Activated B cell treated with CpG ODN at 0.5 μM for 24 hours (primary cell): ENCODE measurements around the gene PRODH2. TPM values are rescaled to one million over a fixed set of nuclear protein-coding genes. Genes with fewer than 3 reads are reported as not detected.

Experiments used
- ATAC-seq: fragments of 200-7000 bp; cut with Tn5 transposase; one replicate; pipeline ENCODE4 v1.10.0; 2021; ENCODE audit warnings: low read depth, mild to moderate bottlenecking, moderate library complexity
- CTCF ChIA-PET: fragments of 350-600 bp; sonication (Branson Sonifier 250); formaldehyde crosslinking; loops from one replicate; lab custom pipeline; 2021; ENCODE audit warnings: antibody characterized with exemption; lab: Charles Lee
- POLR2A ChIA-PET: fragments of 350-600 bp; sonication (Branson Sonifier 250); formaldehyde crosslinking; loops from one replicate; lab custom pipeline; 2021; ENCODE audit warnings: antibody characterized with exemption; lab: Charles Lee
- DNase-seq: peaks from one replicate; pipeline ENCODE4 v3.0.0; 2022
- H3K27ac Mint-ChIP-seq: one replicate; pipeline ENCODE4 v1.8.0; 2020; ENCODE audit warnings: mixed read lengths
- H3K27me3 Mint-ChIP-seq: one replicate; pipeline ENCODE4 v1.8.0; 2021; ENCODE audit warnings: mixed read lengths
- H3K36me3 Mint-ChIP-seq: one replicate; pipeline ENCODE4 v1.8.0; 2021; ENCODE audit warnings: low read depth, mixed read lengths
- H3K4me1 Mint-ChIP-seq: one replicate; pipeline ENCODE4 v1.8.0; 2021; ENCODE audit warnings: mixed read lengths
- H3K4me3 Mint-ChIP-seq: one replicate; pipeline ENCODE4 v1.8.0; 2020; ENCODE audit warnings: mild to moderate bottlenecking, mixed read lengths
- H3K9me3 Mint-ChIP-seq: one replicate; pipeline ENCODE4 v1.8.0; 2020; ENCODE audit warnings: mixed read lengths
- intact Hi-C: fragments of 100-400 bp; cut with micrococcal nuclease; formaldehyde crosslinking; loops from one replicate; pipeline ENCODE4 v1.15.1; 2024
- total RNA-seq: library from RNA; stranded (reverse); gene quantifications from 2 replicates; pipeline ENCODE4 v1.2.3, GENCODE V29; 2022
- TF ChIP-seq, protein P1 (sequence below): fragments of 200-600 bp; IDR thresholded peaks from one replicate; pipeline ENCODE4 v1.8.0; 2022; ENCODE audit warnings: antibody characterized with exemption, mild to moderate bottlenecking

Gene PRODH2, protein sequence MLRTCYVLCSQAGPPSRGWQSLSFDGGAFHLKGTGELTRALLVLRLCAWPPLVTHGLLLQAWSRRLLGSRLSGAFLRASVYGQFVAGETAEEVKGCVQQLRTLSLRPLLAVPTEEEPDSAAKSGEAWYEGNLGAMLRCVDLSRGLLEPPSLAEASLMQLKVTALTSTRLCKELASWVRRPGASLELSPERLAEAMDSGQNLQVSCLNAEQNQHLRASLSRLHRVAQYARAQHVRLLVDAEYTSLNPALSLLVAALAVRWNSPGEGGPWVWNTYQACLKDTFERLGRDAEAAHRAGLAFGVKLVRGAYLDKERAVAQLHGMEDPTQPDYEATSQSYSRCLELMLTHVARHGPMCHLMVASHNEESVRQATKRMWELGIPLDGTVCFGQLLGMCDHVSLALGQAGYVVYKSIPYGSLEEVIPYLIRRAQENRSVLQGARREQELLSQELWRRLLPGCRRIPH
- not detected in 2 replicates for total RNA-seq

DNA sequence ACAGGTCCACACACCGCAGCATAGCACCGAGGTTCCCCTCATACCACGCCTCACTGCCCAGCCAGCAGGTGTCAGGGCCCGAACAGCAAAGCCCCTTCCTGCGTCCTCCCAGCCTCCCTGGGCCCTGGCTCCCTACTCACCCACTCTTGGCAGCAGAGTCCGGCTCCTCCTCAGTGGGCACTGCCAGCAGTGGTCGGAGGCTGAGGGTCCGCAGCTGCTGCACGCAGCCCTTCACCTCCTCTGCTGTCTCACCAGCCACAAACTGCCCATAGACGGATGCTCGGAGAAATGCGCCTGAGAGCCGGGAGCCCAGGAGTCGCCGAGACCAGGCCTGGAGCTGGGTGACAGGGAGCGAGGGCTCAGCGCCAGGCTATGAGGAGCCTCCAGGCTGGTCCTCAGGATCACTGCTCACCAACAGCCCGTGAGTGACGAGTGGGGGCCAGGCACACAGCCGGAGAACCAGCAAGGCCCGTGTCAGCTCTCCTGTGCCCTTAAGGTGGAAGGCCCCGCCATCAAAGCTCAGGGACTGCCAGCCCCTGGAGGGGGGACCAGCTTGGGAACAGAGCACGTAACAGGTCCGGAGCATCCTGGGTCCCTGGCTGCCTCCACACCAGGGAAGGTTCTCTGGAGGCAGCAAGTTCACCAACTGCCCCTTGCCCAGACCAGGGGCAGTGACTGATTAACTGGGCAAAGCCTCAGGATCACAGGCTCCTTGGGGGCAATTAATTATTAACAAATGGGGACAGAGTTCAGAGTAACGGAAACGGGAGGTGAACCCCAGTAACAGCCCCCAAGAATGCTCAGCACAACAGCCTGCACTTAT, at the start of gene PRODH2:
PRODH2 (minus strand) TSS at position 626 of the 823 bp plus-strand sequence; CDS start at position 586, 40 bp downstream.
- TF ChIP-seq, protein P1, sequence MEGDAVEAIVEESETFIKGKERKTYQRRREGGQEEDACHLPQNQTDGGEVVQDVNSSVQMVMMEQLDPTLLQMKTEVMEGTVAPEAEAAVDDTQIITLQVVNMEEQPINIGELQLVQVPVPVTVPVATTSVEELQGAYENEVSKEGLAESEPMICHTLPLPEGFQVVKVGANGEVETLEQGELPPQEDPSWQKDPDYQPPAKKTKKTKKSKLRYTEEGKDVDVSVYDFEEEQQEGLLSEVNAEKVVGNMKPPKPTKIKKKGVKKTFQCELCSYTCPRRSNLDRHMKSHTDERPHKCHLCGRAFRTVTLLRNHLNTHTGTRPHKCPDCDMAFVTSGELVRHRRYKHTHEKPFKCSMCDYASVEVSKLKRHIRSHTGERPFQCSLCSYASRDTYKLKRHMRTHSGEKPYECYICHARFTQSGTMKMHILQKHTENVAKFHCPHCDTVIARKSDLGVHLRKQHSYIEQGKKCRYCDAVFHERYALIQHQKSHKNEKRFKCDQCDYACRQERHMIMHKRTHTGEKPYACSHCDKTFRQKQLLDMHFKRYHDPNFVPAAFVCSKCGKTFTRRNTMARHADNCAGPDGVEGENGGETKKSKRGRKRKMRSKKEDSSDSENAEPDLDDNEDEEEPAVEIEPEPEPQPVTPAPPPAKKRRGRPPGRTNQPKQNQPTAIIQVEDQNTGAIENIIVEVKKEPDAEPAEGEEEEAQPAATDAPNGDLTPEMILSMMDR, result no peak
- ChIA-PET POLR2A (no interaction called here), CTCF (no interaction called here)
- intact Hi-C loops, result no loop called here
- H3K9me3 Mint-ChIP-seq, result peaks cover 4% of the 10 kb centered on the region
- ATAC-seq (no peak), DNase-seq (no peak)
- peaks cover 10% of the 10 kb centered on the region for H3K27me3 Mint-ChIP-seq
- no peak within 1 kb of the TSS for H3K27ac Mint-ChIP-seq
- H3K4me1 Mint-ChIP-seq, result no peaks in the 10 kb centered on the region
- H3K4me3 Mint-ChIP-seq, result no peak within 1 kb of the TSS
- no peaks in the 10 kb centered on the region for H3K36me3 Mint-ChIP-seq

DNA sequence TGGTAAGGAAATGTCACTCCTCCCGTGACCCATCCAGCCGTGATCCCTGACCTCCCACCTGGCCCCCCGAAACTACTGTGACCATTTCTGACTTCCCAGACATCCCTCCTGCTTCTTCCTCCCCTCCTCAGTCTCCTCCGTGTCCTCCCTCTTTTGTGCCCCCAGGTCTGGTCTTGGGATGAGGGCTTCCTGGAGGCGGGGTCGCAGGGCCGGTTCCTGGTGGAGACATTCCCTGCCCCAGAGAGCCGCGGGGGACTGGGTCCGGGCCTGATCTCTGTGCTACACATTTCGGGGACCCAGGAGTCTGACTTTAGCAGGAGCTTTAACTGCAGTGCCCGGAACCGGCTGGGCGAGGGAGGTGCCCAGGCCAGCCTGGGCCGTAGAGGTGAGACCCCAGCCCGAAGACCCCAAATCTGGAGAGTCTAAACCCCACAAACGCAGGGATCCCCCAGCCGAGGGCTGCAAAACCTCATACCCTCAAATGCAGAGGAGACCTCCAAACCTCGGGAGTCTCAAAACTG, 49.1 kb upstream of the PRODH2 start:
- no peak overlapping the region for H3K27ac Mint-ChIP-seq
- TF ChIP-seq, protein P1, result no peak
- ChIA-PET POLR2A (no interaction called here), CTCF (no interaction called here)
- peaks cover 12% of the 10 kb centered on the region for H3K4me1 Mint-ChIP-seq
- peaks cover 65% of the 10 kb centered on the region for H3K27me3 Mint-ChIP-seq
- no peaks in the 10 kb centered on the region for H3K36me3 Mint-ChIP-seq
- no peak for DNase-seq
- intact Hi-C loops, result no loop called here
- H3K4me3 Mint-ChIP-seq, result no peak overlapping the region
- ATAC-seq, result no peak
- H3K9me3 Mint-ChIP-seq, result no peaks in the 10 kb centered on the region

DNA sequence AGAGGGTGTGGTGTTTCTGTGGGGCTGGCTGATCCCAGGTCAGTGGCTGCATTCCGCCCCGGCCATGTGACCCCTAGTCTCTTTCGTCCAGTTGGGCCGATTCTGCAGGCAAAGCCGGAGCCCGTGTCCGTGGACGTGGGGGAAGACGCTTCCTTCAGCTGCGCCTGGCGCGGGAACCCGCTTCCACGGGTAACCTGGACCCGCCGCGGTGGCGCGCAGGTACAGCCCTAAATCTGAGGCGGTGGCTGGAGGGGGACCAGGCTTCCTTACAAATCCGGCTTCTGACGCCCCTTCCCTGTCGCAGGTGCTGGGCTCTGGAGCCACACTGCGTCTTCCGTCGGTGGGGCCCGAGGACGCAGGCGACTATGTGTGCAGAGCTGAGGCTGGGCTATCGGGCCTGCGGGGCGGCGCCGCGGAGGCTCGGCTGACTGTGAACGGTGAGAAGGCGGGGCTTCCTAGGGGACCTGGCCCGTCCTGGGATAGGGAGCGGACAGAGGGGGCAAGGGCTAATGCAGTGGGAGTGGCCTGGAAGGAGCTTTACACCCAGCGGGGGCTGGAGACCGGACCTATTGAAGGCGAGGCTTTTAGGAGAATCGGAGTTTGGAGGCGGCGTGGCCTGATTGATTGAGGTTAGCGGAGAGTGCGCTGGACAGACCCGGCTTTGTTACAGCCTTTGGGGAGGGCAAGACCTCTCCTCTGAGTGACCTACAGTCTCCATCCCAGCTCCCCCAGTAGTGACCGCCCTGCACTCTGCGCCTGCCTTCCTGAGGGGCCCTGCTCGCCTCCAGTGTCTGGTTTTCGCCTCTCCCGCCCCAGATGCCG, 48.4 kb upstream of the PRODH2 start:
- H3K4me3 Mint-ChIP-seq, result peak overlapping the region; percentile 15
- no peaks in the 10 kb centered on the region for H3K36me3 Mint-ChIP-seq
- intact Hi-C loops, result no loop called here
- peaks cover 12% of the 10 kb centered on the region for H3K4me1 Mint-ChIP-seq
- CTCF ChIA-PET, result no interaction called here
- ATAC-seq (no peak), DNase-seq (no peak)
- H3K9me3 Mint-ChIP-seq, result no peaks in the 10 kb centered on the region
- TF ChIP-seq, protein P1, result no peak
- no peak overlapping the region for H3K27ac Mint-ChIP-seq
- peaks cover 60% of the 10 kb centered on the region for H3K27me3 Mint-ChIP-seq
- POLR2A ChIA-PET, result no interaction called here

DNA sequence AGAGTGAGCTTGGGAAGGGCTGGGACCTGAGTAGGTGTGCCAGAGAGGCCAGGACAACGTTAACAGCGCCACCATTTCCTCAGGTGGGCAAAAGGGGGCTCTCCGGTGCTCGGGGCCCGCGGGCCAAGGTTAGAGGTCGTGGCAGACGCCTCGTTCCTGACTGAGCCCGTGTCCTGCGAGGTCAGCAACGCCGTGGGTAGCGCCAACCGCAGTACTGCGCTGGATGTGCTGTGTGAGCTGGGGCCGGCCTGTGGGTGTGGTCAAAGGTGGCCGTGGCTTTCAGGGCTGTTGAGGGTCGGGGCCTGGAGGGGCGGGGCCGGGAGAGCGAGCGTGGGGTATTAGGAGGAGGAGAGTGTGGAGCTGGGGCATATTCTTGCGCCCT, 47.8 kb upstream of the PRODH2 start:
- ChIA-PET CTCF (no interaction called here), POLR2A (no interaction called here)
- Mint-ChIP-seq H3K27me3 (peaks cover 59% of the 10 kb centered on the region), H3K4me3 (no peak overlapping the region), H3K27ac (no peak overlapping the region), H3K9me3 (no peaks in the 10 kb centered on the region), H3K36me3 (no peaks in the 10 kb centered on the region), H3K4me1 (peaks cover 12% of the 10 kb centered on the region)
- intact Hi-C loops, result no loop called here
- TF ChIP-seq, protein P1, result no peak
- DNase-seq (no peak), ATAC-seq (no peak)
